Smooth muscle cell (in vitro differentiated cells): ENCODE data around the gene RASGRP2. TPM values are rescaled to one million over a fixed set of nuclear protein-coding genes. Genes with fewer than 3 reads are reported as not detected.

Experiments
- DNase-seq: peaks from one replicate; lab custom pipeline; 2025; ENCODE audit not compliant: unreplicated experiment; lab: John Stamatoyannopoulos, UW
- H2AFZ ChIP-seq: fragments of 200-600 bp; sonication (generic); 2 replicates; pipeline ENCODE4 v1.6.0; 2016; ENCODE audit warnings: antibody characterized with exemption, low read depth, mild to moderate bottlenecking
- H3F3A ChIP-seq: fragments of 200-600 bp; sonication (generic); 2 replicates; pipeline ENCODE4 v1.6.0; 2017; ENCODE audit warnings: antibody characterized with exemption, low read depth
- H3K27ac ChIP-seq: fragments of 200-600 bp; sonication (generic); 2 replicates; pipeline ENCODE4 v1.5.1; 2016; ENCODE audit warnings: low read depth, mild to moderate bottlenecking
- H3K27me3 ChIP-seq: fragments of 200-600 bp; sonication (generic); 2 replicates; pipeline ENCODE4 v1.6.1; 2016; ENCODE audit warnings: low read depth, mild to moderate bottlenecking
- H3K36me3 ChIP-seq: fragments of 200-600 bp; sonication (generic); 2 replicates; pipeline ENCODE4 v1.5.1; 2016; ENCODE audit warnings: low read depth
- H3K4me1 ChIP-seq: fragments of 200-600 bp; sonication (generic); 2 replicates; pipeline ENCODE4 v1.5.1; 2016; ENCODE audit warnings: low read depth
- H3K4me2 ChIP-seq: fragments of 200-600 bp; sonication (generic); 2 replicates; pipeline ENCODE4 v1.6.0; 2016; ENCODE audit warnings: mild to moderate bottlenecking
- H3K4me3 ChIP-seq: fragments of 200-600 bp; sonication (generic); 2 replicates; pipeline ENCODE4 v1.5.1; 2016; ENCODE audit warnings: mild to moderate bottlenecking
- H3K79me2 ChIP-seq: fragments of 200-600 bp; sonication (generic); 2 replicates; pipeline ENCODE4 v1.6.0; 2016; ENCODE audit warnings: low read depth, mild to moderate bottlenecking
- H3K9ac ChIP-seq: fragments of 200-600 bp; sonication (generic); 2 replicates; pipeline ENCODE4 v1.6.0; 2016; ENCODE audit warnings: low read depth
- H3K9me3 ChIP-seq: fragments of 200-600 bp; sonication (generic); replicated peaks from 2 replicates; pipeline ENCODE4 v1.5.1; 2016; ENCODE audit warnings: low read depth
- H4K20me1 ChIP-seq: fragments of 200-600 bp; sonication (generic); 2 replicates; pipeline ENCODE4 v1.6.0; 2016; ENCODE audit warnings: low read depth
- WGBS: methylation state at CpG from one replicate; pipeline ENCODE4 v1.1.7; 2016; ENCODE audit warnings: low lambda C conversion rate; 5-methylcytosine and 5-hydroxymethylcytosine counted together
- polyA plus RNA-seq: library from polyadenylated mRNA; unstranded; fragments of >200 nt; fragmentation: Nextera tagmentation; extraction: Ambion mirVana; gene quantifications from 2 replicates; pipeline ENCODE4 v1.2.1, GENCODE V29; 2016
- total RNA-seq: library from RNA; depleted of rRNA; stranded (reverse); fragments of >200 nt; gene quantifications from 2 replicates; pipeline ENCODE4 v1.2.3, GENCODE V29; 2014
- TF ChIP-seq, protein P1 (sequence below): fragments of 200-600 bp; sonication (generic); IDR thresholded peaks from 2 replicates; pipeline ENCODE4 v1.5.1; 2017; ENCODE audit warnings: borderline replicate concordance, mild to moderate bottlenecking, antibody characterized with exemption; ENCODE audit not compliant: insufficient read depth, poor library complexity, severe bottlenecking

Gene RASGRP2
- total and polyA plus RNA-seq, 2 experiments from 2014 or later, result 0.78 to 2.9 TPM

DNA sequence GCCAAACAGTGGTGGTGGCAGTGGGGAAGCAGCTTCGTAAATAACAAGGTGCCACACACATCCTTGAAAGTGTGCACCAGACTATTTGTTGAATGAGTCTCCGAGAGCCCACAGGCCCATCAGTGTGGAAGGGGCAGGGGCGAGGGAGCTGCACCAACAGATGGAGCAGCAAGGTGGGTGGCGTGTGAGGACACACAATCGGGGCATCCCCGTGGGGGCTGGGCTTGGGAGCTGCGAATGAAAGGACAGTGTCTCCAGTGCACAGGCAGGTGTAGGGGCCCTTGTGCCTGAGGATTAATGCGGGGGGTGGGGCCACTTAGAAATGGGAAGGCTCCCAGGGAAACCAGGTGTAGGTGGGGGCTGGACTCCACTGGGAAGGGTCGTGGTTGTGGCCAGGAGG lies 23.8 kb downstream of the RASGRP2 start:
- Histone ChIP-seq H3K4me3 (no peak overlapping the region), H3K36me3 (no peaks in the 10 kb centered on the region), H2AFZ (no peak overlapping the region), H3K27ac (no peak overlapping the region), H3K9ac (no peak overlapping the region), H3K9me3 (no peaks in the 10 kb centered on the region), H3K27me3 (peaks cover 44% of the 10 kb centered on the region), H3K79me2 (no peaks in the 10 kb centered on the region), H3K4me2 (no peak overlapping the region), H3K4me1 (no peaks in the 10 kb centered on the region), H3F3A (no peaks in the 10 kb centered on the region), H4K20me1 (no peaks in the 10 kb centered on the region)
- DNase-seq, result no peak
- TF ChIP-seq, protein P1, sequence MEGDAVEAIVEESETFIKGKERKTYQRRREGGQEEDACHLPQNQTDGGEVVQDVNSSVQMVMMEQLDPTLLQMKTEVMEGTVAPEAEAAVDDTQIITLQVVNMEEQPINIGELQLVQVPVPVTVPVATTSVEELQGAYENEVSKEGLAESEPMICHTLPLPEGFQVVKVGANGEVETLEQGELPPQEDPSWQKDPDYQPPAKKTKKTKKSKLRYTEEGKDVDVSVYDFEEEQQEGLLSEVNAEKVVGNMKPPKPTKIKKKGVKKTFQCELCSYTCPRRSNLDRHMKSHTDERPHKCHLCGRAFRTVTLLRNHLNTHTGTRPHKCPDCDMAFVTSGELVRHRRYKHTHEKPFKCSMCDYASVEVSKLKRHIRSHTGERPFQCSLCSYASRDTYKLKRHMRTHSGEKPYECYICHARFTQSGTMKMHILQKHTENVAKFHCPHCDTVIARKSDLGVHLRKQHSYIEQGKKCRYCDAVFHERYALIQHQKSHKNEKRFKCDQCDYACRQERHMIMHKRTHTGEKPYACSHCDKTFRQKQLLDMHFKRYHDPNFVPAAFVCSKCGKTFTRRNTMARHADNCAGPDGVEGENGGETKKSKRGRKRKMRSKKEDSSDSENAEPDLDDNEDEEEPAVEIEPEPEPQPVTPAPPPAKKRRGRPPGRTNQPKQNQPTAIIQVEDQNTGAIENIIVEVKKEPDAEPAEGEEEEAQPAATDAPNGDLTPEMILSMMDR, result no peak
- WGBS, result 81% methylated on average over 9 of the region's 9 CpGs

DNA sequence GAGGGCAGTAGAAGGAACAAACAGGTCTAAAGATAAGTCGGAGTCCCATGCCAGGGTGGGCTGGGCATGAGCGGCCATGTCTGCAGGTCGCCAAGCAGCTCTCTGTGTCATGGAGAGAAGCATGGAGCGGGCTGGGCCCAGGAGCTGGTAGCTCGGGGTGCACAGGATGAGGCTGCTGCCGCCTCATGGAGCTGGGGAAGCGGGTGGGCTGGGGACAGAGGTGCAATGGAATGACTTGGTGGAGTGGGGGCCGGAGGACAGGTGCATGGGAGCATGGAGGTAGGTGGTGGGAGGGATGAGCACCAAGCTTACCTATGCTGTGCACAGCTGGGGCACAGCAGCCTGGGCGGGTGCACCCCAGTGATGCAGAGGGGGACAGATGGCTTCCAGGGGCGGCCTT lies 24.5 kb downstream of the RASGRP2 start:
- H2AFZ ChIP-seq, result no peak overlapping the region
- H3K9me3 ChIP-seq, result no peaks in the 10 kb centered on the region
- no peak for DNase-seq
- TF ChIP-seq, protein P1, result no peak
- H3K27ac ChIP-seq, result no peak overlapping the region
- H3K36me3 ChIP-seq, result no peaks in the 10 kb centered on the region
- H3K4me2 ChIP-seq, result no peak overlapping the region
- 88% methylated on average over 10 of the region's 10 CpGs for WGBS
- H3K4me3 ChIP-seq, result no peak overlapping the region
- peaks cover 52% of the 10 kb centered on the region for H3K27me3 ChIP-seq
- no peaks in the 10 kb centered on the region for H3K79me2 ChIP-seq
- no peaks in the 10 kb centered on the region for H4K20me1 ChIP-seq
- no peaks in the 10 kb centered on the region for H3K4me1 ChIP-seq
- no peaks in the 10 kb centered on the region for H3F3A ChIP-seq
- no peak overlapping the region for H3K9ac ChIP-seq

DNA sequence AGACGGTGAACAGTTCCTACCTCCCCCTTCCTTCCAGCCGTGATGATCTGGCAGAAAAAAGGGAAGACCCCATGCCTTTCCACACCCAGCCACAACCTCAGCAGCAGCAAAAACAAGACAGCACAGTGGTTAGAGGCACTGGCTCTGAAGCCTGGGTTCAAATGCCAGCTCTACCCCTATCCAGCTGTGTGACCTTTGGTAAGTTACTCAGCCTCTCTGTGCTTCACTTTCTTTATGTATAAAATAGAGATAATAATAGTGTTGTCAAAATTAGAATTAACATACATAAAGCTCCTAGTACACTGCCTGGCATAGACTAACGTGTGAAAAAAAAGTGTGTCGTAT lies 25.2 kb downstream of the RASGRP2 start:
- no peaks in the 10 kb centered on the region for H3F3A ChIP-seq
- H3K79me2 ChIP-seq, result no peaks in the 10 kb centered on the region
- no peak overlapping the region for H3K27ac ChIP-seq
- TF ChIP-seq, protein P1, result no peak
- 87% methylated on average over 4 of the region's 4 CpGs for WGBS
- H4K20me1 ChIP-seq, result no peaks in the 10 kb centered on the region
- H3K4me1 ChIP-seq, result no peaks in the 10 kb centered on the region
- no peaks in the 10 kb centered on the region for H3K9me3 ChIP-seq
- no peak overlapping the region for H3K4me3 ChIP-seq
- peaks cover 59% of the 10 kb centered on the region for H3K27me3 ChIP-seq
- no peak overlapping the region for H3K4me2 ChIP-seq
- H2AFZ ChIP-seq, result no peak overlapping the region
- DNase-seq, result no peak
- H3K36me3 ChIP-seq, result no peaks in the 10 kb centered on the region
- H3K9ac ChIP-seq, result no peak overlapping the region

DNA sequence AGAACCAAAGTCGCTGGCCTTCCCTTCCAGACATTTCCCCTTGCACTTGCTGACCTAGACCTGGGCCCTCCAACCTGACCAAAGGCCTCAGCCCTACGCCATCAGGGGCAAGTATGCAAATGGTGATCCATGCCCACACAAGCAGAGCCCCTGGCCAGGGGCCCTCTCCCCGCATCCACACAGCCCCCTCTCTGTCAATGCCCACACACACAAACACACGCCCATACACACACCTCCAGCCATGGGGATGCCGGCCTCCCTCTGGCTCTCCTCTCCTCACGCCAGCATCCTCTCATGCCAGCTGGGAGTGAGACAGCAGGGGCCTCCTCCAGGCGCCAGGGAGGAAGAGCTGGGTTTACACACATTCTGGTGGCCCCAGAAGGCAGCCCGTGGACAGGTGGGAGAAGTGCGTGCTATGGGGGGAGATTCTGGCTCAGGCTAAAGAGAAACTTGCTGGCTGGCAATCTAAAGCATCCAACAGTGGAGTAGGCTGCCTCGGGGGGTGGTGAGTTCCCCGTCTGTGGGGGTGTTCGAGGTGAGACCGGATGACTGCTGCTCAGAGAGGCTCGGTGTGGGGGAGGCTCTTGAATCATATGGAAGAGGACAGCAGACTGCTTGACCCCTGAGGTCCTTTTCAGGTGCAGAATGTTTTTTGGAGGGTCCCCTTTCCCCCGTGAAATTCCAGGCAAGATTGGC lies 25.7 kb downstream of the RASGRP2 start:
- Histone ChIP-seq H3K27me3 (peaks cover 62% of the 10 kb centered on the region), H3K27ac (no peak overlapping the region), H3K79me2 (no peaks in the 10 kb centered on the region), H3K4me1 (no peaks in the 10 kb centered on the region), H4K20me1 (no peaks in the 10 kb centered on the region), H3K4me2 (no peak overlapping the region), H3K36me3 (no peaks in the 10 kb centered on the region), H3K4me3 (no peak overlapping the region), H3F3A (no peaks in the 10 kb centered on the region), H3K9ac (no peak overlapping the region), H3K9me3 (no peaks in the 10 kb centered on the region), H2AFZ (no peak overlapping the region)
- DNase-seq, result no peak
- TF ChIP-seq, protein P1, result no peak
- 85% methylated on average over 15 of the region's 15 CpGs for WGBS
